ENCODE results near the gene PHACTR1. TPM values are rescaled to one million over a fixed set of nuclear protein-coding genes. Genes with fewer than 3 reads are reported as not detected.

The PHACTR1 gene
- total RNA-seq, 1 experiment from 2014 or later, result 2.6 TPM

GRCh38 chr6:12776291-12776690 is 59.7 kb downstream of the PHACTR1 start:
- intact Hi-C loops (cut with micrococcal nuclease; ENCODE audit: unreplicated experiment), result no loop called here
- Histone ChIP-seq H3K27ac (ENCODE audit: low read depth, low read length, poor library complexity, severe bottlenecking) (no peak overlapping the region), H3K4me3 (ENCODE audit: low read depth, low read length, poor library complexity, severe bottlenecking) (no peak overlapping the region), H3K9me3 (ENCODE audit: low read depth, low read length, poor library complexity, severe bottlenecking) (no peaks in the 10 kb centered on the region), H3K4me1 (ENCODE audit: insufficient read depth, low read length, poor library complexity, severe bottlenecking) (no peaks in the 10 kb centered on the region), H3K27me3 (replicated peaks; ENCODE audit: insufficient read depth, low read depth, low read length, poor library complexity) (peaks cover 22% of the 10 kb centered on the region), H3K36me3 (ENCODE audit: insufficient read depth, low read length, poor library complexity, severe bottlenecking) (no peaks in the 10 kb centered on the region)
- ChIA-PET POLR2A (ENCODE audit: low non-redundant PET) (no interaction called here), CTCF (no interaction called here)
- no peak for DNase-seq (ENCODE audit: low spot score)
- no peak for TF ChIP-seq CTCF (conservative IDR thresholded peaks at IDR 0.05; ENCODE audit: low read depth, low read length)
- TF ChIP-seq EZH2 (IDR thresholded peaks at IDR 0.05; ENCODE audit: borderline replicate concordance, low read depth, low read length, poor library complexity, severe bottlenecking), result no peak
- BruUV-seq (replicated peaks), result no TSS peak

- Histone ChIP-seq H3K4me3 (ENCODE audit: low read depth, low read length, poor library complexity, severe bottlenecking) (no peak overlapping the region), H3K27ac (ENCODE audit: low read depth, low read length, poor library complexity, severe bottlenecking) (no peak overlapping the region), H3K27me3 (replicated peaks; ENCODE audit: insufficient read depth, low read depth, low read length, poor library complexity) (no peaks in the 10 kb centered on the region), H3K36me3 (ENCODE audit: insufficient read depth, low read length, poor library complexity, severe bottlenecking) (no peaks in the 10 kb centered on the region), H3K4me1 (ENCODE audit: insufficient read depth, low read length, poor library complexity, severe bottlenecking) (no peaks in the 10 kb centered on the region), H3K9me3 (ENCODE audit: low read depth, low read length, poor library complexity, severe bottlenecking) (no peaks in the 10 kb centered on the region)
- no TSS peak for BruUV-seq (replicated peaks)
- no peak for DNase-seq (ENCODE audit: low spot score)
- CTCF ChIA-PET, result interaction anchor here (0.6 kb wide), 1 partner anchor 1107 kb away, joined by 3 read pairs; no protein-coding TSS in a partner anchor
- intact Hi-C loops (cut with micrococcal nuclease; ENCODE audit: unreplicated experiment), result no loop called here
- POLR2A ChIA-PET (ENCODE audit: low non-redundant PET), result no interaction called here
- no peak for TF ChIP-seq EZH2 (IDR thresholded peaks at IDR 0.05; ENCODE audit: borderline replicate concordance, low read depth, low read length, poor library complexity, severe bottlenecking)
- no peak for TF ChIP-seq CTCF (conservative IDR thresholded peaks at IDR 0.05; ENCODE audit: low read depth, low read length)
Observed at GRCh38 chr6:12779772-12780171, 63.2 kb downstream of the PHACTR1 start.

- Histone ChIP-seq H3K27me3 (replicated peaks; ENCODE audit: insufficient read depth, low read depth, low read length, poor library complexity) (no peaks in the 10 kb centered on the region), H3K4me1 (ENCODE audit: insufficient read depth, low read length, poor library complexity, severe bottlenecking) (no peaks in the 10 kb centered on the region), H3K9me3 (ENCODE audit: low read depth, low read length, poor library complexity, severe bottlenecking) (no peaks in the 10 kb centered on the region), H3K36me3 (ENCODE audit: insufficient read depth, low read length, poor library complexity, severe bottlenecking) (no peaks in the 10 kb centered on the region), H3K4me3 (ENCODE audit: low read depth, low read length, poor library complexity, severe bottlenecking) (no peak overlapping the region), H3K27ac (ENCODE audit: low read depth, low read length, poor library complexity, severe bottlenecking) (no peak overlapping the region)
- no peak for TF ChIP-seq EZH2 (IDR thresholded peaks at IDR 0.05; ENCODE audit: borderline replicate concordance, low read depth, low read length, poor library complexity, severe bottlenecking)
- TF ChIP-seq CTCF (conservative IDR thresholded peaks at IDR 0.05; ENCODE audit: low read depth, low read length), result no peak
- ChIA-PET POLR2A (ENCODE audit: low non-redundant PET) (no interaction called here), CTCF (no interaction called here)
- no peak for DNase-seq (ENCODE audit: low spot score)
- no TSS peak for BruUV-seq (replicated peaks)
- intact Hi-C loops (cut with micrococcal nuclease; ENCODE audit: unreplicated experiment), result no loop called here
Observed at GRCh38 chr6:12782136-12782535, 65.6 kb downstream of the PHACTR1 start.
